Neural progenitor cell (in vitro differentiated cells): ENCODE measurements around the gene NDUFA11. TPM values are rescaled to one million over a fixed set of nuclear protein-coding genes. Genes with fewer than 3 reads are reported as not detected.
"Not testable (repeated sequence)": the region's sequence is repeated elsewhere in the genome, so short reads cannot be mapped to it uniquely, and the experiment has no call there.

Experiments used
- DNase-seq: peaks from one replicate; pipeline ENCODE4 v3.0.0-alpha.2; 2016; ENCODE audit warnings: low spot score
- H2AFZ ChIP-seq: fragments of 200-600 bp; sonication (generic); replicated peaks from 2 replicates; pipeline ENCODE4 v1.6.1; 2016; ENCODE audit warnings: antibody characterized with exemption
- H3F3A ChIP-seq: fragments of 200-600 bp; sonication (generic); 2 replicates; pipeline ENCODE4 v1.6.1; 2016; ENCODE audit warnings: antibody characterized with exemption, low read depth
- H3K27ac ChIP-seq: fragments of 200-600 bp; sonication (generic); 2 replicates; pipeline ENCODE4 v1.5.1; 2016; ENCODE audit warnings: mild to moderate bottlenecking
- H3K27me3 ChIP-seq: fragments of 200-600 bp; sonication (generic); 2 replicates; pipeline ENCODE4 v1.6.1; 2016; ENCODE audit warnings: mild to moderate bottlenecking, moderate library complexity
- H3K36me3 ChIP-seq: fragments of 200-600 bp; sonication (generic); 2 replicates; pipeline ENCODE4 v1.5.1; 2016
- H3K4me1 ChIP-seq: fragments of 200-600 bp; sonication (generic); 2 replicates; pipeline ENCODE4 v1.6.1; 2016; ENCODE audit warnings: mixed run types
- H3K4me2 ChIP-seq: fragments of 200-600 bp; sonication (generic); 2 replicates; pipeline ENCODE4 v1.6.1; 2016
- H3K4me3 ChIP-seq: fragments of 200-600 bp; sonication (generic); 2 replicates; pipeline ENCODE4 v1.5.1; 2016
- H3K79me2 ChIP-seq: fragments of 200-600 bp; sonication (generic); 2 replicates; pipeline ENCODE4 v1.6.1; 2016; ENCODE audit warnings: low read depth
- H3K9ac ChIP-seq: fragments of 200-600 bp; sonication (generic); 2 replicates; pipeline ENCODE4 v1.6.1; 2016
- H3K9me3 ChIP-seq: fragments of 200-600 bp; sonication (generic); 2 replicates; pipeline ENCODE4 v1.5.1; 2016; ENCODE audit warnings: low read depth
- H4K20me1 ChIP-seq: fragments of 200-600 bp; sonication (generic); 2 replicates; pipeline ENCODE4 v1.6.1; 2016; ENCODE audit warnings: low read depth
- H3K27ac Mint-ChIP-seq: 3 replicates; pipeline ENCODE4 v1.8.0; 2021; ENCODE audit warnings: mixed read lengths
- H3K27me3 Mint-ChIP-seq: 2 replicates; pipeline ENCODE4 v1.8.0; 2022; ENCODE audit warnings: low read depth, mild to moderate bottlenecking, inconsistent platforms, moderate library complexity, mixed read lengths; ENCODE audit not compliant: insufficient read depth
- H3K36me3 Mint-ChIP-seq: 3 replicates; pipeline ENCODE4 v1.8.0; 2021; ENCODE audit warnings: mixed read lengths
- H3K4me1 Mint-ChIP-seq: 3 replicates; pipeline ENCODE4 v1.8.0; 2021; ENCODE audit warnings: mixed read lengths
- H3K4me3 Mint-ChIP-seq: 3 replicates; pipeline ENCODE4 v1.8.0; 2021; ENCODE audit warnings: mild to moderate bottlenecking, moderate library complexity, mixed read lengths
- H3K9me3 Mint-ChIP-seq: 3 replicates; pipeline ENCODE4 v1.8.0; 2020; ENCODE audit warnings: mixed read lengths
- CTCF ChIP-seq: fragments of 200-600 bp; sonication (generic); IDR thresholded peaks from 2 replicates; pipeline ENCODE4 v1.5.1; 2017; ENCODE audit warnings: antibody characterized with exemption, mild to moderate bottlenecking
- EZH2 ChIP-seq: fragments of 200-600 bp; sonication (generic); IDR thresholded peaks from 2 replicates; pipeline ENCODE4 v1.6.1; 2017; ENCODE audit warnings: antibody characterized with exemption, mild to moderate bottlenecking, moderate library complexity
- EZH2phosphoT487 ChIP-seq: fragments of 200-600 bp; sonication (generic); IDR thresholded peaks from 2 replicates; pipeline ENCODE4 v1.6.1; 2017; ENCODE audit warnings: antibody characterized with exemption
- total RNA-seq: library from RNA; depleted of rRNA; stranded (reverse); fragments of >200 nt; gene quantifications from 2 replicates; pipeline ENCODE4 v1.2.3, GENCODE V29; 2015; ENCODE audit warnings: low replicate concordance

NDUFA11 gene
- total RNA-seq, 1 donor from 2014 or later, result 102 TPM

GRCh38 chr19:5857203-5858081, 46.1 kb downstream of the NDUFA11 start:
- no peak overlapping the region for H2AFZ ChIP-seq
- H3K4me3 ChIP-seq, result no peak overlapping the region
- no peak for TF ChIP-seq EZH2phosphoT487
- H3K36me3 ChIP-seq, result no peaks in the 10 kb centered on the region
- DNase-seq, result no peak
- H3K4me3 Mint-ChIP-seq, result no peak overlapping the region
- H3K4me1 ChIP-seq, result peaks cover 29% of the 10 kb centered on the region
- no peaks in the 10 kb centered on the region for H3K79me2 ChIP-seq
- H3K9ac ChIP-seq, result no peak overlapping the region
- H3K27me3 Mint-ChIP-seq, result peaks cover 3% of the 10 kb centered on the region
- H3K27ac ChIP-seq, result no peak overlapping the region
- H3K9me3 Mint-ChIP-seq, result no peaks in the 10 kb centered on the region
- no peaks in the 10 kb centered on the region for H4K20me1 ChIP-seq
- H3K27ac Mint-ChIP-seq, result no peak overlapping the region
- no peaks in the 10 kb centered on the region for H3K9me3 ChIP-seq
- no peak overlapping the region for H3K4me2 ChIP-seq
- no peaks in the 10 kb centered on the region for H3K36me3 Mint-ChIP-seq
- H3F3A ChIP-seq, result no peaks in the 10 kb centered on the region
- H3K27me3 ChIP-seq, result no peaks in the 10 kb centered on the region
- H3K4me1 Mint-ChIP-seq, result no peaks in the 10 kb centered on the region

- H3K9me3 Mint-ChIP-seq, H3K36me3 Mint-ChIP-seq: not testable (repeated sequence)
These were observed 48.4 kb downstream of the NDUFA11 start for GRCh38 chr19:5855151-5855550.

DNA sequence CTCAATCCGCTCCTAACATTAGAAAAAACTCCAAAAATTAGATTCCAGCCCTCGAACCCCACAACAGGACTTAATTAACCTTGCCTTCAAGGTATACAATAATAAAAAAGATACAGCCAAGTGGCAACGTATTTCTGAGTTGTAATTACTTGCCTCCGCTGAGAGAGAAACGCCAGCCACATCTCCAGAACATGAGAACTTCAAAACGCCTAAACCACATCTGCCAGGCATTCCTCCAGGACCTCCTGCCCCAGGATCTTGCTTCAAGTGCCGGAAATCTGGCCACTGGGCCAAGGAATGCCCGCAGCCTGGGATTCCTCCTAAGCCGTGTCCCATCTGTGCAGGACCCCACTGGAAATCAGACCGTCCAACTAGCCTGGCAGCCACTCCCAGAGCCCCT, 49.5 kb downstream of the NDUFA11 start:
- H4K20me1 ChIP-seq, DNase-seq, H2AFZ ChIP-seq, H3F3A ChIP-seq, H3K36me3 ChIP-seq, H3K4me3 ChIP-seq, H3K36me3 Mint-ChIP-seq, H3K79me2 ChIP-seq, H3K9ac ChIP-seq, H3K9me3 Mint-ChIP-seq, H3K27ac ChIP-seq, H3K27me3 ChIP-seq, H3K27ac Mint-ChIP-seq, H3K9me3 ChIP-seq, H3K27me3 Mint-ChIP-seq, H3K4me1 Mint-ChIP-seq, H3K4me3 Mint-ChIP-seq: not testable (repeated sequence)
- Histone ChIP-seq H3K4me1 (peaks cover 29% of the 10 kb centered on the region), H3K4me2 (peak overlapping the region; percentile 27)

More at GRCh38 chr19:5855151-5855550, 48.4 kb downstream of the NDUFA11 start:
- not testable (repeated sequence) for H3F3A ChIP-seq, H3K27ac ChIP-seq, H3K27me3 Mint-ChIP-seq, H3K4me3 Mint-ChIP-seq, H3K9ac ChIP-seq, H2AFZ ChIP-seq, H3K79me2 ChIP-seq, H3K27ac Mint-ChIP-seq, H3K27me3 ChIP-seq, H3K4me1 Mint-ChIP-seq, H3K9me3 ChIP-seq, H3K36me3 ChIP-seq, H3K4me3 ChIP-seq, H4K20me1 ChIP-seq
- Histone ChIP-seq H3K4me2 (peak overlapping the region; percentile 45), H3K4me1 (peaks cover 29% of the 10 kb centered on the region)
- DNase-seq, result peak; percentile 68

DNA sequence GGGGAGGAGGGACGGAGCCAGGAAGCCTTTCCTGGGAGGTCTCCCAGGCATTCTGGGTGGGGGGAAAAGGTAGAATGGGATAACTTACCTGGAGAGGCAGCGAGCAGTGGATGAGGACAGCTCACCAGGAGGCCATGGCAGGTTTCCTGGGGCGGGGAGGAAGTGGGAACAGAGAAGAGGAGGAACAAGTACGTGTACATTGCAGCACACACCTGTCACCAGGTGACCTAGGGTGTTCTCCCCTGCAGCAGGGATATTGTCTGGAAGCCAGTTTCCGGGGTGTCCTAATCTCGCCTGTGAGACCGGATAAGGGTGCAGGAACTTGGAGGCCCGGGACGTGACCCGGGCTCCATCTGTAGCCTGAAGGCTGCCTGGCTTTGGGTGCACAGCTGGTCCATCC, 52.3 kb downstream of the NDUFA11 start, which contains the start of gene FUT3:
Gene FUT3 (minus strand): TSS at position 148 of the 400 bp plus-strand sequence.
- no peak for DNase-seq
- H3K4me3 ChIP-seq, result no peak within 1 kb of the TSS
- no peaks in the 10 kb centered on the region for H3K79me2 ChIP-seq
- H3K27me3 ChIP-seq, result no peaks in the 10 kb centered on the region
- no peaks in the 10 kb centered on the region for H3K36me3 Mint-ChIP-seq
- no peaks in the 10 kb centered on the region for H3K4me1 Mint-ChIP-seq
- H3K9ac ChIP-seq, result no peak within 1 kb of the TSS
- no peak within 1 kb of the TSS for H3K27ac Mint-ChIP-seq
- no peak within 1 kb of the TSS for H2AFZ ChIP-seq
- no peak within 1 kb of the TSS for H3K4me3 Mint-ChIP-seq
- H3F3A ChIP-seq, result no peaks in the 10 kb centered on the region
- no peaks in the 10 kb centered on the region for H4K20me1 ChIP-seq
- H3K27ac ChIP-seq, result no peak within 1 kb of the TSS
- no peak for TF ChIP-seq EZH2
- TF ChIP-seq CTCF, result no peak
- TF ChIP-seq EZH2phosphoT487, result no peak
- H3K27me3 Mint-ChIP-seq, result no peaks in the 10 kb centered on the region
- no peak within 1 kb of the TSS for H3K4me2 ChIP-seq
- peaks cover 26% of the 10 kb centered on the region for H3K4me1 ChIP-seq
- H3K9me3 ChIP-seq, result no peaks in the 10 kb centered on the region
- no peaks in the 10 kb centered on the region for H3K36me3 ChIP-seq
- H3K9me3 Mint-ChIP-seq, result peaks cover 6% of the 10 kb centered on the region
